Measurements from ENCODE around the gene PRRT4. TPM values are rescaled to one million over a fixed set of nuclear protein-coding genes. Genes with fewer than 3 reads are reported as not detected.

Gene PRRT4
- total RNA-seq, 1 donor from 2014 or later: 0.54 TPM

DNA sequence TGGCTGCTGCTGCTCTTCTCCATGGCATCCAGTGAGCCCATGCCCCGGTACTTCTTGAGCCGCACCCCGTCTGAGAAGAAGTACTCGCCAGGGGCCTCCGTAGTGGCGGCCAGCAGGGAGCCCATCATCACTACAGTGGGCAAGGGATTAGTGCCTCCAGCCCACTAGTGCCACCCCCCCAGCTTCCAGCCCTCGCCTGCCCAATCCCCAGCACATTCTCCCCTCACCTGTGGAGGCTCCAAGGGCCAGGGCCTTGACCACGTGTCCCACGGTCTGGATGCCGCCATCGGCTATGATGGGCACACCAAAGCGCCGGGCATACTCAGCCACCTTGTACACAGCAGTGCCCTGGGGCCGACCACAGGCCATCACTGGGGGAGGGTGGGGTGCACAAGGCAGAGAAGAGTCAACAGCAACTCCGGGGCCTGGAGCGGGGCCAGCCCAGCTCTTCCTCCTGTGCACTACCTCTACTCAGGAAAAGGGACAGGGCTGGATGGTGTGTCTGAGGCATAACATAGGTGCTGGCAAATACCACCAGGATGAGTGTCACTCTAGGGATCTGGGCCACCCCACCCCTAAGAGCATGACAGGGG, 33.5 kb upstream of the PRRT4 start:
- H3K4me1 Mint-ChIP-seq (ENCODE audit: unreplicated experiment): no peaks in the 10 kb centered on the region
- no peak overlapping the region for H3K27ac Mint-ChIP-seq (ENCODE audit: unreplicated experiment)
- H3K27me3 Mint-ChIP-seq (ENCODE audit: unreplicated experiment): no peaks in the 10 kb centered on the region
- H3K4me3 Mint-ChIP-seq (ENCODE audit: unreplicated experiment): no peak overlapping the region
- H3K9me3 Mint-ChIP-seq (ENCODE audit: unreplicated experiment): no peaks in the 10 kb centered on the region
- TF ChIP-seq, protein P1, sequence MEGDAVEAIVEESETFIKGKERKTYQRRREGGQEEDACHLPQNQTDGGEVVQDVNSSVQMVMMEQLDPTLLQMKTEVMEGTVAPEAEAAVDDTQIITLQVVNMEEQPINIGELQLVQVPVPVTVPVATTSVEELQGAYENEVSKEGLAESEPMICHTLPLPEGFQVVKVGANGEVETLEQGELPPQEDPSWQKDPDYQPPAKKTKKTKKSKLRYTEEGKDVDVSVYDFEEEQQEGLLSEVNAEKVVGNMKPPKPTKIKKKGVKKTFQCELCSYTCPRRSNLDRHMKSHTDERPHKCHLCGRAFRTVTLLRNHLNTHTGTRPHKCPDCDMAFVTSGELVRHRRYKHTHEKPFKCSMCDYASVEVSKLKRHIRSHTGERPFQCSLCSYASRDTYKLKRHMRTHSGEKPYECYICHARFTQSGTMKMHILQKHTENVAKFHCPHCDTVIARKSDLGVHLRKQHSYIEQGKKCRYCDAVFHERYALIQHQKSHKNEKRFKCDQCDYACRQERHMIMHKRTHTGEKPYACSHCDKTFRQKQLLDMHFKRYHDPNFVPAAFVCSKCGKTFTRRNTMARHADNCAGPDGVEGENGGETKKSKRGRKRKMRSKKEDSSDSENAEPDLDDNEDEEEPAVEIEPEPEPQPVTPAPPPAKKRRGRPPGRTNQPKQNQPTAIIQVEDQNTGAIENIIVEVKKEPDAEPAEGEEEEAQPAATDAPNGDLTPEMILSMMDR (IDR thresholded peaks at IDR 0.05): no peak
- no peak for DNase-seq (ENCODE audit: extremely low spot score, unreplicated experiment)
- H3K36me3 Mint-ChIP-seq (ENCODE audit: unreplicated experiment): peaks cover 19% of the 10 kb centered on the region

DNA sequence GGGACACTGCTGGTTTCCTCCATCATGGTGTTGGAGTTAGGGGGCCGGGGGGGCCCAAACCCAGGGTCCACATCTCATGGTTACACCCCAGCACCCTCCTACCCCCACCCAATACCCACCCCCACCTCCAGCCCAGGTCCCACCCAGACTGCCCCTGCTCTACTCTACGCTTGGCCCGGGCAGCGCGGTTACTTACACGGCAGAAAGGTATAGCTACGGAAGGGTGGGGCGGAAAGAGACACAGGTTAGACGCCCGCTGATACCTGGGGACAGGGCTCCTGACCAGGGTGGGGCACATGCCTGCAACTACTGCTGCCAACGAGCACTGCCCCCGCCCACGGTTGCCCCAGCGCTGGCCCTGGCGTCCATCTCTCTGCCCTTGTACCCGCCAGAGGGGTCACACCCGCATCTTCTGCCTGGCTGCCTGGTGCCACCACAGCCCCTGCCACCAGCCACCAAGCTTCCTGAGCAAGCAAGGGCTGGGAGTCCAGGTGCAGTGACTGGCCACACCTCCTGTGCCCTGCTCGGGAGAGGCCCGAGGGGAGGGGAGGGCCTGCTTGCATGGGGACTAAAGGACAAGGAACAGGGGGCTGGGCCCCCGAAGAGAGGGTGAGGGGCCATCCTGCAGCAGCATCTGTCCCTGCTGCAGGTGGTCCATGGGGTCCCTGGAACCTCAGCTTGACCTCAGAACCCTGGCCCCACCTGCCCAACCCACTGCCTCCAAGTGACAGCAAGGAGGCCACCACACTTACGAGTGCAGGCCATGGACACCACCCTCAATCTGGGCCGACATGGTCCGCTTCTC, 32.2 kb upstream of the PRRT4 start:
- Mint-ChIP-seq H3K4me1 (ENCODE audit: unreplicated experiment) (no peaks in the 10 kb centered on the region), H3K9me3 (ENCODE audit: unreplicated experiment) (no peaks in the 10 kb centered on the region), H3K4me3 (ENCODE audit: unreplicated experiment) (no peak overlapping the region), H3K36me3 (ENCODE audit: unreplicated experiment) (peaks cover 18% of the 10 kb centered on the region), H3K27ac (ENCODE audit: unreplicated experiment) (no peak overlapping the region), H3K27me3 (ENCODE audit: unreplicated experiment) (no peaks in the 10 kb centered on the region)
- no peak for DNase-seq (ENCODE audit: extremely low spot score, unreplicated experiment)
- TF ChIP-seq, protein P1 (IDR thresholded peaks at IDR 0.05): no peak

DNA sequence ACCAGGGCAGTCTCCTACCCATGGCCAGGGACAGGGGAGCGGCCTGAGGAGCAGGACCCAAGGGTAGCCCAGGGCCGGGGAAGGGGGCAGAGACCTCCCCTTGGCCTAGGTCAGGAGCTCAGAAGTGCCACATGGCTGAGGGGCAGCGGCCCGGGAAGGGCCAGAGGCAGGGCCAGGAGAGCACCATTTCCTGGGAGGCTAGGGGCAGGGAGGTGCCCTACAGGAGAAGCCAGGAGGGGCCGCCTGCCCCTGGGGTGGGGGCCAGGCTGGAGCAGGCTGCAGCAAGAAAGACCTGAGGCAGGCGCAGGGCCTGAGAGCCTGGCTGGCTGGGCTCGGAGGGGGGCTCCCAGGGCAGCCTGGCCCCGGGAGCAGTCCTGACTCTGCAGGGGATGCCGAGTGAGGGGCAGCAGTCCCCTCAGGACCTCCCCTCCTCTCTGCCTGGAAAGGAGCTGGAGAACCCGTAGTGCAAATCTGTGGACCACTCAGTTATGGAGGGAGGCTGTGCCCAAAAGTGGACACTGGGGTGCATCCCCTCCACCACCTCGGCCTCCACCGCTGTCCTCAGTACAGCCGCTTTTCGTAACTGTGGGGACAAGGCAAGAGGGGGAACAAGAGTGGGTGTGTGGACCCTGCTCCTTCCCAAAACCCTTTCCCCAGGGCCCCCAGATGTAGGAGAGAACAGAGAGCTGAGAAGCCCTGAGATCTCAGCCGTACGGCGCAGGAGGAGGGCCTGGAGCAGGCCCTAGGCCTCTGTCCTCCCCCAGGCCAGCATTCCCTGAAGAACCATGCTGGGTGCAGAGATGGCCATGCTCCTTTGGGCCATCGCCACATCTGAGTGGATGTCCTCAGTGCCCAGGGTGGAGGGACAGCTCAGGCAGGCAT, 31.2 kb upstream of the PRRT4 start:
- Mint-ChIP-seq H3K27ac (ENCODE audit: unreplicated experiment) (no peak overlapping the region), H3K9me3 (ENCODE audit: unreplicated experiment) (no peaks in the 10 kb centered on the region), H3K4me1 (ENCODE audit: unreplicated experiment) (no peaks in the 10 kb centered on the region), H3K27me3 (ENCODE audit: unreplicated experiment) (peaks cover 7% of the 10 kb centered on the region), H3K36me3 (ENCODE audit: unreplicated experiment) (peaks cover 13% of the 10 kb centered on the region), H3K4me3 (ENCODE audit: unreplicated experiment) (no peak overlapping the region)
- TF ChIP-seq, protein P1 (IDR thresholded peaks at IDR 0.05): no peak
- no peak for DNase-seq (ENCODE audit: extremely low spot score, unreplicated experiment)

DNA sequence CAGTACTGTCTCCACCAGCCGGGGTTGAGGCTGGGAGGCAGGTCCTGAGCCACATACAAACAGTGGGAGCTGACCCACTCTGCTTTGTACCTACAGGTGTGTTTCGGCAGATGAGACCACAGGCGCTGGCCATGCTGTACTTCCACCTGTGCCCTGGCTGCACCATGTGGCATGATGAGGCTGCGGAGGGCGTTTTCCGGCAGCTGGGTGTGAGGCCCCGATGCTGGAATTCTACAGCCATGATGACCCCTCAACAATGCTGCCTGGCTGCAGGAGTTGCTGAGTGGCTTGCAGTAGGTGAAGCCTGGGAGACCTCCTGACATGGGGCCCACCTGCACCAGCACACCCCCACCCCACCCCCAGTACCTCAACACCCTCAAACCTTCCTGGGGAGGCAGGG, 30.3 kb upstream of the PRRT4 start:
- Mint-ChIP-seq H3K9me3 (ENCODE audit: unreplicated experiment) (no peaks in the 10 kb centered on the region), H3K4me1 (ENCODE audit: unreplicated experiment) (peaks cover 2% of the 10 kb centered on the region), H3K36me3 (ENCODE audit: unreplicated experiment) (peaks cover 5% of the 10 kb centered on the region), H3K4me3 (ENCODE audit: unreplicated experiment) (no peak overlapping the region), H3K27me3 (ENCODE audit: unreplicated experiment) (peaks cover 7% of the 10 kb centered on the region), H3K27ac (ENCODE audit: unreplicated experiment) (no peak overlapping the region)
- DNase-seq (ENCODE audit: extremely low spot score, unreplicated experiment): no peak
- TF ChIP-seq, protein P1 (IDR thresholded peaks at IDR 0.05): no peak
